ENCODE results near the gene KDM4C.
"Not testable (repeated sequence)": the region's sequence is repeated elsewhere in the genome, so short reads cannot be mapped to it uniquely, and the experiment has no call there.

Gene KDM4C

GRCh38 chr9:6783753-6784152 is 26.0 kb downstream of the KDM4C start:
- H4K20me1 ChIP-seq (ENCODE audit: insufficient read depth), result 0 out of 2 replicates have a peak, but pooled peaks cover 2% of the 10 kb centered on the region
- H3K9ac ChIP-seq, result no peak overlapping the region
- peaks cover 18% of the 10 kb centered on the region for H3K4me1 ChIP-seq (ENCODE audit: low read depth, poor library complexity, severe bottlenecking)
- peaks cover 6% of the 10 kb centered on the region; the same call in 1 of the 2 replicates for H3K79me2 ChIP-seq (ENCODE audit: insufficient read depth, low read depth)
- H3K4me2 ChIP-seq, result no peak overlapping the region
- no peak overlapping the region for H3K4me3 ChIP-seq (IDR thresholded peaks at IDR 0.05; ENCODE audit: insufficient read depth, low read depth, low read length)
- no peak overlapping the region for H2AFZ ChIP-seq (ENCODE audit: low read depth)
- H3K36me3 ChIP-seq (ENCODE audit: insufficient read depth), result no peaks in the 10 kb centered on the region
- H3K27me3 ChIP-seq (ENCODE audit: insufficient read depth, low read depth), result no peaks in the 10 kb centered on the region
- no peak overlapping the region for H3K27ac ChIP-seq
- TF ChIP-seq CTCF (conservative IDR thresholded peaks at IDR 0.05; ENCODE audit: low read depth, low read length), result no peak

- 0 out of 2 replicates have a peak, but pooled peaks cover 2% of the 10 kb centered on the region for H4K20me1 ChIP-seq (ENCODE audit: insufficient read depth)
- no peak overlapping the region for H3K27ac ChIP-seq
- H3K9ac ChIP-seq, result no peak overlapping the region
- H3K27me3 ChIP-seq (ENCODE audit: insufficient read depth, low read depth), result no peaks in the 10 kb centered on the region
- H3K79me2 ChIP-seq (ENCODE audit: insufficient read depth, low read depth), result peaks cover 6% of the 10 kb centered on the region; the same call in 1 of the 2 replicates
- no peak overlapping the region for H3K4me3 ChIP-seq (IDR thresholded peaks at IDR 0.05; ENCODE audit: insufficient read depth, low read depth, low read length)
- H3K4me2 ChIP-seq, result no peak overlapping the region
- no peaks in the 10 kb centered on the region for H3K36me3 ChIP-seq (ENCODE audit: insufficient read depth)
- peaks cover 18% of the 10 kb centered on the region for H3K4me1 ChIP-seq (ENCODE audit: low read depth, poor library complexity, severe bottlenecking)
- no peak overlapping the region for H2AFZ ChIP-seq (ENCODE audit: low read depth)
- TF ChIP-seq CTCF (conservative IDR thresholded peaks at IDR 0.05; ENCODE audit: low read depth, low read length), result no peak
Observed at GRCh38 chr9:6785682-6786081, 27.9 kb downstream of the KDM4C start.

GRCh38 chr9:6787793-6788161 is 30.0 kb downstream of the KDM4C start:
- no peak for TF ChIP-seq CTCF (conservative IDR thresholded peaks at IDR 0.05; ENCODE audit: low read depth, low read length)
- H3K4me3 ChIP-seq (IDR thresholded peaks at IDR 0.05; ENCODE audit: insufficient read depth, low read depth, low read length), result no peak overlapping the region
- no peak overlapping the region for H3K27ac ChIP-seq
- no peaks in the 10 kb centered on the region for H3K27me3 ChIP-seq (ENCODE audit: insufficient read depth, low read depth)
- H3K36me3 ChIP-seq (ENCODE audit: insufficient read depth), result no peaks in the 10 kb centered on the region
- H3K4me1 ChIP-seq (ENCODE audit: low read depth, poor library complexity, severe bottlenecking), result peaks cover 10% of the 10 kb centered on the region
- H2AFZ ChIP-seq (ENCODE audit: low read depth), result no peak overlapping the region
- 0 out of 2 replicates have a peak, but pooled peaks cover 2% of the 10 kb centered on the region for H4K20me1 ChIP-seq (ENCODE audit: insufficient read depth)
- no peak overlapping the region for H3K4me2 ChIP-seq
- peaks cover 12% of the 10 kb centered on the region for H3K79me2 ChIP-seq (ENCODE audit: insufficient read depth, low read depth)
- H3K9ac ChIP-seq, result no peak overlapping the region

- TF ChIP-seq CTCF (conservative IDR thresholded peaks at IDR 0.05; ENCODE audit: low read depth, low read length), result no peak
- H3K4me2 ChIP-seq, result no peak overlapping the region
- no peaks in the 10 kb centered on the region for H3K27me3 ChIP-seq (ENCODE audit: insufficient read depth, low read depth)
- no peak overlapping the region for H3K27ac ChIP-seq
- peaks cover 4% of the 10 kb centered on the region for H3K4me1 ChIP-seq (ENCODE audit: low read depth, poor library complexity, severe bottlenecking)
- peaks cover 12% of the 10 kb centered on the region for H3K79me2 ChIP-seq (ENCODE audit: insufficient read depth, low read depth)
- H3K36me3 ChIP-seq (ENCODE audit: insufficient read depth), result no peaks in the 10 kb centered on the region
- H3K9ac ChIP-seq, result no peak overlapping the region
- 0 out of 2 replicates have a peak, but pooled peaks cover 2% of the 10 kb centered on the region for H4K20me1 ChIP-seq (ENCODE audit: insufficient read depth)
- no peak overlapping the region for H2AFZ ChIP-seq (ENCODE audit: low read depth)
- no peak overlapping the region for H3K4me3 ChIP-seq (IDR thresholded peaks at IDR 0.05; ENCODE audit: insufficient read depth, low read depth, low read length)
Observed at GRCh38 chr9:6788162-6789016, 30.6 kb downstream of the KDM4C start.

GRCh38 chr9:6789017-6789338 is 31.2 kb downstream of the KDM4C start:
- not testable (repeated sequence) for H3K4me2 ChIP-seq; H3K27me3 ChIP-seq (ENCODE audit: insufficient read depth, low read depth); H3K36me3 ChIP-seq (ENCODE audit: insufficient read depth); H3K4me3 ChIP-seq (IDR thresholded peaks at IDR 0.05; ENCODE audit: insufficient read depth, low read depth, low read length); H3K4me1 ChIP-seq (ENCODE audit: low read depth, poor library complexity, severe bottlenecking); H3K27ac ChIP-seq; H4K20me1 ChIP-seq (ENCODE audit: insufficient read depth); H2AFZ ChIP-seq (ENCODE audit: low read depth); H3K9ac ChIP-seq
- peaks cover 12% of the 10 kb centered on the region for H3K79me2 ChIP-seq (ENCODE audit: insufficient read depth, low read depth)

All from KMS-11 (cell line).